OCI-LY7 (cell line): ENCODE data around the gene AMZ1.

Experiments used
- EZH2phosphoT487 ChIP-seq: fragments of 200-600 bp; sonication (generic); IDR thresholded peaks from 2 replicates; pipeline ENCODE4 v1.6.1; 2018; ENCODE audit warnings: low read depth, borderline replicate concordance, mild to moderate bottlenecking, mixed run types, antibody characterized with exemption, low read length, moderate library complexity, mixed read lengths
- TF ChIP-seq, protein P1 (sequence below): fragments of 200-600 bp; sonication (generic); conservative IDR thresholded peaks from 2 replicates; pipeline ENCODE4 v1.5.1; 2014; ENCODE audit warnings: mild to moderate bottlenecking, antibody characterized with exemption, low read length, moderate library complexity, mixed read lengths

- TF ChIP-seq, protein P1, sequence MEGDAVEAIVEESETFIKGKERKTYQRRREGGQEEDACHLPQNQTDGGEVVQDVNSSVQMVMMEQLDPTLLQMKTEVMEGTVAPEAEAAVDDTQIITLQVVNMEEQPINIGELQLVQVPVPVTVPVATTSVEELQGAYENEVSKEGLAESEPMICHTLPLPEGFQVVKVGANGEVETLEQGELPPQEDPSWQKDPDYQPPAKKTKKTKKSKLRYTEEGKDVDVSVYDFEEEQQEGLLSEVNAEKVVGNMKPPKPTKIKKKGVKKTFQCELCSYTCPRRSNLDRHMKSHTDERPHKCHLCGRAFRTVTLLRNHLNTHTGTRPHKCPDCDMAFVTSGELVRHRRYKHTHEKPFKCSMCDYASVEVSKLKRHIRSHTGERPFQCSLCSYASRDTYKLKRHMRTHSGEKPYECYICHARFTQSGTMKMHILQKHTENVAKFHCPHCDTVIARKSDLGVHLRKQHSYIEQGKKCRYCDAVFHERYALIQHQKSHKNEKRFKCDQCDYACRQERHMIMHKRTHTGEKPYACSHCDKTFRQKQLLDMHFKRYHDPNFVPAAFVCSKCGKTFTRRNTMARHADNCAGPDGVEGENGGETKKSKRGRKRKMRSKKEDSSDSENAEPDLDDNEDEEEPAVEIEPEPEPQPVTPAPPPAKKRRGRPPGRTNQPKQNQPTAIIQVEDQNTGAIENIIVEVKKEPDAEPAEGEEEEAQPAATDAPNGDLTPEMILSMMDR = no peak
- no peak for TF ChIP-seq EZH2phosphoT487
Measured at GRCh38 chr7:2737771-2738540, 50.0 kb downstream of the AMZ1 start.
